ENCODE measurements around the gene EVPL. TPM values are rescaled to one million over a fixed set of nuclear protein-coding genes. Genes with fewer than 3 reads are reported as not detected.

Gene EVPL
- total and polyA plus RNA-seq, 2 of the 13 experiments (the other 11 are each of a cell fraction or from before 2014, with no cell fraction given), result 2.1 to 8.2 TPM

GRCh38 chr17:75978938-75979704, 48.0 kb downstream of the EVPL start, which contains the start of the genes ACOX1 and TEN1 (continued):
- TF ChIP-seq LRRFIP1 (CRISPR knock-in tag; conservative IDR thresholded peaks at IDR 0.05) (no peak), ZNF747 (CRISPR knock-in tag; IDR thresholded peaks at IDR 0.05; ENCODE audit: borderline replicate concordance) (no peak; the same call in 1 of the 2 replicates), PLRG1 (conservative IDR thresholded peaks at IDR 0.05) (no peak), ETS1 (CRISPR knock-in tag; IDR thresholded peaks at IDR 0.05) (no peak), ZNF512 (CRISPR knock-in tag; IDR thresholded peaks at IDR 0.05) (no peak), ZNF724P (CRISPR knock-in tag; IDR thresholded peaks at IDR 0.05; ENCODE audit: borderline replicate concordance) (peak; percentile 79; the same call in 1 of the 2 replicates), FIP1L1 (IDR thresholded peaks at IDR 0.05; ENCODE audit: borderline replicate concordance, insufficient read depth, low read depth, low read length) (0 out of 2 replicates have a peak, but pooled peaks have one; percentile 31), ZNF749 (CRISPR knock-in tag; IDR thresholded peaks at IDR 0.05; ENCODE audit: borderline replicate concordance) (no peak; the same call in 1 of the 2 replicates), ZNF567 (CRISPR knock-in tag; IDR thresholded peaks at IDR 0.05; ENCODE audit: borderline replicate concordance) (0 out of 2 replicates have a peak, but pooled peaks have one; percentile 72), RBFOX2 (IDR thresholded peaks at IDR 0.05; ENCODE audit: low read depth, low read length) (peak; percentile 98), PBX3 (CRISPR knock-in tag; IDR thresholded peaks at IDR 0.05; ENCODE audit: borderline replicate concordance) (0 out of 2 replicates have a peak, but pooled peaks have one; percentile 13), ZNF530 (CRISPR knock-in tag; IDR thresholded peaks at IDR 0.05; ENCODE audit: low read depth) (no peak), TBL1XR1 (IDR thresholded peaks at IDR 0.05; ENCODE audit: borderline replicate concordance, low read length, partially characterized antibody) (peak; percentile 58), ATF6 (CRISPR knock-in tag; conservative IDR thresholded peaks at IDR 0.05) (no peak), PRMT3 (CRISPR knock-in tag; IDR thresholded peaks at IDR 0.05; ENCODE audit: borderline replicate concordance, low read depth) (no peak), GPN1 (CRISPR knock-in tag; IDR thresholded peaks at IDR 0.05; ENCODE audit: borderline replicate concordance) (no peak)
- TF ChIP-seq, protein P1, sequence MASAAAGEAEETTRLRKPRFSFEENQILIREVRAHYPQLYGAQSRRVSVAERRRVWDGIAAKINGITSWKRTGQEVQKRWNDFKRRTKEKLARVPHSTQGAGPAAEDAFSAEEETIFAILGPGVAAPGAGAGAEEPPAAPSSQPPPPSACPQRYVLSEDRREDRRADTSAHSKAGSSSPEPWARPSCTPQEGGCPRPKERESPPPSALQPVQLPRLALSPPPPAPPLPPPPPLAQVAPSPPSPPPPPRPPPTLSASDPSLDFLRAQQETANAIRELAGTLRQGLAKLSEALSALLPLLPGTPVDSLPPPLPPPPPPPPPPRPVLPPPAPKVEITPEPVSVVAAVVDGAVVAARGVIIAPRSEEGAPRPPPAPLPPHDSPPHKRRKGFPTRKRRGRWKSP (CRISPR knock-in tag; IDR thresholded peaks at IDR 0.05), result peak; percentile 66

Data from HepG2 (cell line).